GM12878 (cell line): ENCODE measurements around the gene ARHGEF10L. TPM values are rescaled to one million over a fixed set of nuclear protein-coding genes. Genes with fewer than 3 reads are reported as not detected.
A peak's percentile ranks its signal among the peaks of the same experiment; 100 is the strongest.

Source experiments
- ATAC-seq: fragments of 200-7000 bp; cut with Tn5 transposase; 3 replicates; pipeline ENCODE4 v1.9.1; 2020; ENCODE audit warnings: mild to moderate bottlenecking, moderate library complexity
- BruUV-seq: library from RNA; stranded (reverse); fragments of 400-500 nt; replicated peaks from 2 replicates; lab custom pipeline; 2021; lab: Mats Ljungman, UMichigan
- CTCF ChIA-PET: fragments of 300-600 bp; sonication (Branson Sonifier 250); formaldehyde crosslinking; extraction: SDS; loops from one replicate; lab custom pipeline; 2021; ENCODE audit warnings: inconsistent platforms; lab: Yijun Ruan, JAX
- POLR2A ChIA-PET: fragments of 350-600 bp; formaldehyde crosslinking; extraction: SDS; loops from one replicate; lab custom pipeline; 2021; ENCODE audit warnings: inconsistent platforms; lab: Charles Lee
- RAD21 ChIA-PET: fragments of 300-600 bp; sonication (Branson Sonifier 250); formaldehyde crosslinking; loops from one replicate; lab custom pipeline; 2023; ENCODE audit warnings: antibody characterized with exemption; ENCODE audit not compliant: unreplicated experiment; lab: Charles Lee
- SMC1A ChIA-PET: fragments of 300-600 bp; sonication (Branson Sonifier 250); formaldehyde crosslinking; loops from one replicate; lab custom pipeline; 2023; ENCODE audit not compliant: unreplicated experiment, uncharacterized antibody; lab: Charles Lee
- DNase-seq: peaks from one replicate; pipeline ENCODE4 v3.0.0-alpha.2; 2011; ENCODE audit warnings: low read depth, low spot score
- FAIRE-seq: peaks from 3 replicates; lab custom pipeline; 2011; peaks lifted over from hg19 to GRCh38; lab: Jason Lieb, UNC
- H2AFZ ChIP-seq: 2 replicates; pipeline ENCODE4 v1.6.0; 2011; ENCODE audit warnings: low read depth, low read length, control low read depth; ENCODE audit not compliant: control insufficient read depth
- H3K27ac ChIP-seq: 2 replicates; pipeline ENCODE4 v1.5.1; 2011; ENCODE audit warnings: control low read depth; ENCODE audit not compliant: control insufficient read depth, insufficient read depth
- H3K27me3 ChIP-seq, 2 experiments: replicated peaks in 1 of 2; 2 replicates each; pipeline versions ENCODE4 v1.6.0 to v1.6.1; 2011; ENCODE audit warnings: low read length in 1 of 2; ENCODE audit not compliant: control insufficient read depth in 2 of 2, insufficient read depth in 2 of 2
- H3K36me3 ChIP-seq, 2 experiments: 2 replicates each; pipeline ENCODE4 v1.5.1; 2011; ENCODE audit warnings: low read length in 1 of 2; ENCODE audit not compliant: control insufficient read depth in 2 of 2, insufficient read depth in 2 of 2
- H3K4me1 ChIP-seq: 2 replicates; pipeline ENCODE4 v1.6.1; 2011; ENCODE audit warnings: mild to moderate bottlenecking, low read length, moderate library complexity, mixed read lengths; ENCODE audit not compliant: control insufficient read depth, insufficient read depth
- H3K4me2 ChIP-seq: 2 replicates; pipeline ENCODE4 v1.6.0; 2011; ENCODE audit warnings: control low read depth; ENCODE audit not compliant: control insufficient read depth, insufficient read depth
- H3K4me3 ChIP-seq: fragments of 200-600 bp; sonication (generic); 2 replicates; pipeline ENCODE4 v1.5.1; 2016
- H3K79me2 ChIP-seq: 2 replicates; pipeline ENCODE4 v1.6.0; 2011; ENCODE audit warnings: low read length; ENCODE audit not compliant: control insufficient read depth, insufficient read depth
- H3K9ac ChIP-seq: 2 replicates; pipeline ENCODE4 v1.8.0; 2011; ENCODE audit warnings: low read length, control low read depth, mixed read lengths; ENCODE audit not compliant: control insufficient read depth, insufficient read depth
- H3K9me3 ChIP-seq: replicated peaks from 3 replicates; pipeline ENCODE4 v1.5.1; 2011; ENCODE audit warnings: mild to moderate bottlenecking, low read length; ENCODE audit not compliant: control insufficient read depth, insufficient read depth
- H4K20me1 ChIP-seq: 2 replicates; pipeline ENCODE4 v1.6.0; 2011; ENCODE audit not compliant: control insufficient read depth, insufficient read depth
- ESRRA ChIP-seq: IDR thresholded peaks from 2 replicates; pipeline ENCODE4 v1.6.1; 2012; ENCODE audit warnings: mild to moderate bottlenecking, low read length, improper control_type of control experiment
- POU2F2 ChIP-seq: IDR thresholded peaks from 3 replicates; pipeline ENCODE4 v1.6.1; 2011; ENCODE audit warnings: low read depth, mild to moderate bottlenecking, low read length, borderline replicate concordance
- SUPT20H ChIP-seq: IDR thresholded peaks from 2 replicates; pipeline ENCODE4 v1.6.1; 2011; ENCODE audit warnings: low read depth, mild to moderate bottlenecking, low read length, moderate library complexity, borderline replicate concordance; ENCODE audit not compliant: control insufficient read depth
- WGBS: methylation state at CpG from one replicate; pipeline ENCODE4 v1.1.6; 2016; ENCODE audit warnings: low lambda C conversion rate; ENCODE audit not compliant: insufficient replicate concordance, insufficient coverage; ENCODE audit errors: missing lambda C conversion rate; 5-methylcytosine and 5-hydroxymethylcytosine counted together
- in situ Hi-C: fragments of 300-500 bp; cut with MboI; formaldehyde crosslinking; loops from 9 replicates; pipeline ENCODE4 v1.14.3; 2018; ENCODE audit warnings: mixed read lengths
- intact Hi-C: fragments of 100-400 bp; cut with micrococcal nuclease; formaldehyde crosslinking; loops from one replicate; pipeline ENCODE4 v1.14.2; 2022; ENCODE audit not compliant: unreplicated experiment
- polyA plus RNA-seq, 11 experiments: library from polyadenylated mRNA; depleted of rRNA in 4 of 11; unstranded in 6 of 11; stranded (reverse) in 5 of 11; fragments of >200 nt; fragmentation: Nextera tagmentation in 4 of 11; fragmentation: Illumina TruSeq in 1 of 11; extraction: Ambion mirVana in 4 of 11; extraction: Trizol in 1 of 11; gene quantifications; 1 replicate in 1 of 11; 2 replicates in 10 of 11; pipeline versions ENCODE4 v1.2.1 to v1.2.3, GENCODE V29; 2011 to 2016; ENCODE audit warnings: inconsistent platforms in 2 of 11, missing spikeins in 2 of 11, low read depth in 1 of 11
- total RNA-seq, 4 experiments: library from RNA; depleted of rRNA in 3 of 4; stranded (reverse); fragments of >200 nt in 3 of 4; fragmentation: Illumina TruSeq in 1 of 4; extraction: Trizol in 1 of 4; gene quantifications; 2 replicates each; pipeline versions ENCODE4 v1.2.1 to v1.2.3, GENCODE V29; 2013 to 2021

ARHGEF10L gene
- total and polyA plus RNA-seq, 10 of the 15 experiments (the other 5 are each of a cell fraction or from before 2014, with no cell fraction given): 0.05 to 0.94 (median 0.28) TPM; not detected in 2

- ChIA-PET POLR2A (no interaction called here), RAD21 (no interaction called here), CTCF (interaction anchor here (2.5 kb wide), 1 partner anchor 11 kb away, joined by 10 read pairs; no protein-coding TSS in a partner anchor), SMC1A (no interaction called here)
- intact Hi-C loops: no loop called here
- Histone ChIP-seq H3K4me2 (no peak overlapping the region), H3K27ac (no peak overlapping the region), H2AFZ (no peak overlapping the region), H3K27me3 (no peaks in the 10 kb centered on the region), H3K4me1 (no peaks in the 10 kb centered on the region), H3K79me2 (no peaks in the 10 kb centered on the region), H3K4me3 (no peak overlapping the region), H3K9ac (no peak overlapping the region), H3K36me3 (no peaks in the 10 kb centered on the region), H4K20me1 (no peaks in the 10 kb centered on the region), H3K9me3 (no peaks in the 10 kb centered on the region)
- ATAC-seq: no peak
- 47% methylated on average over 12 of the region's 12 CpGs for WGBS
- BruUV-seq: no TSS peak
- TF ChIP-seq ESRRA (no peak), SUPT20H (no peak), POU2F2 (peak; percentile 36; the same call in 1 of the 3 replicates)
- DNase-seq: no peak
- FAIRE-seq: no peak
- in situ Hi-C loops: no loop called here
Observed at GRCh38 chr1:17672226-17672625, 132.7 kb downstream of the ARHGEF10L start.

- intact Hi-C loops: no loop called here
- ChIA-PET SMC1A (interaction anchor here (0.7 kb wide), 1 partner anchor 184 kb away, joined by 3 read pairs; no protein-coding TSS in a partner anchor), CTCF (interaction anchor here (2.5 kb wide), 1 partner anchor 12 kb away, joined by 10 read pairs; no protein-coding TSS in a partner anchor)
Observed at GRCh38 chr1:17673329-17674072, 134.0 kb downstream of the ARHGEF10L start.

More at GRCh38 chr1:17673329-17674072, 134.0 kb downstream of the ARHGEF10L start:
- no peak overlapping the region for H3K4me2 ChIP-seq
- H3K36me3 ChIP-seq: no peaks in the 10 kb centered on the region
- H3K27ac ChIP-seq: no peak overlapping the region
- no peaks in the 10 kb centered on the region for H3K79me2 ChIP-seq
- FAIRE-seq: no peak
- ChIA-PET RAD21 (no interaction called here), POLR2A (no interaction called here)
- H3K4me3 ChIP-seq: no peak overlapping the region
- in situ Hi-C loops: no loop called here
- no peak overlapping the region for H2AFZ ChIP-seq
- WGBS: 27% methylated on average over 11 of the region's 13 CpGs
- H3K4me1 ChIP-seq: no peaks in the 10 kb centered on the region
- no peaks in the 10 kb centered on the region for H3K9me3 ChIP-seq
- no peaks in the 10 kb centered on the region for H4K20me1 ChIP-seq
- H3K27me3 ChIP-seq: no peaks in the 10 kb centered on the region
- no peak overlapping the region for H3K9ac ChIP-seq
- DNase-seq: no peak
- no peak for ATAC-seq
- TF ChIP-seq POU2F2: no peak
- TF ChIP-seq, all 136 proteins: peak for 0
- BruUV-seq: no TSS peak
